ENCODE data around the gene CDC42EP1. TPM values are rescaled to one million over a fixed set of nuclear protein-coding genes. Genes with fewer than 3 reads are reported as not detected.

Gene CDC42EP1
- total and polyA plus RNA-seq, 2 donors (not counting 1 experiment from before 2014, with no cell fraction given), result 0.22 TPM; not detected in 1

DNA sequence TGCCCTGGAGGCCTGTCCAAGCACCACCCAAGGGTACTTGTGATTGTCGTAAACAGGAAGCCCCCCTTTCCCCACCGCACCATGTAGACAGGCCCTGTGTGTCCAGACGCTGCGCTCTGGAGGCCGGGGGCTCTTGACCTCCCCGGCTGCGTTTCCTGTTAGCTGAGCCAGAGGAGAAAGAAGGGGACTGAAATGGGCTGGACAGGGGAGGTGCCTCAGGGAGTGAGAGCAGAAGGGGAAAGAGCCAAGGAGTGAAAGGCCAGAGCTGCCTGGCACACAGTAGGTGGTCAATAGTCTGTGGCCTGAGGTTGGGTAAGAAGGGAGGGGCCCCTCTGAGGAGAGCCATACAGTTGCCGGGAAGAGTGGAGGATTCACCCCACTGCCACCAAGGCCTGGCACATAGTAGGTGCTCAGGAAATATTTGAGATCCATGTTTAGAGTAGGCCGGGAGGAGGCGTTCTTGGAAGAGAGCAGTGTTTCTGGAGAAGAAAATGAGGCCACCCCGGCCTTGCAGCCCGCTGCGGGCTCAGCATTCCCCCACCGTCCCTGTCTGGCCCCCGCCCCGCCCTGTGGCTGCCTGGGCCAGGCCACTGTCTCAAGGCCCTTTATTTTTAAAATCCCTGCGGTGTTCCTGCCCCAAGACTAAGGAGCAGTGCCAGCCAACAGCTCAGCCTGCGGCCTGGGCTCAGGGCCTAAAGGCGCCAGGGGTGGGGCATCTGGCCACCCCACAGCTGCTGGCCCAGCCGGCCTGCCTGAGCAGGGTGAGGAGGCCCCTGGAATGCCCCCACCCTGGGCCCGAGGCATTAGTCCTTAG lies 13.6 kb upstream of the CDC42EP1 start:
- Mint-ChIP-seq H3K27me3 (peaks cover 9% of the 10 kb centered on the region), H3K4me3 (no peak overlapping the region), H3K9me3 (ENCODE audit: insufficient read depth) (no peaks in the 10 kb centered on the region), H3K4me1 (peaks cover 10% of the 10 kb centered on the region), H3K27ac (no peak overlapping the region)
- peaks cover 0 to 25% (median 1%) of the 10 kb centered on the region in 4 experiments for H3K27me3 ChIP-seq (replicated peaks in 1 of 4; ENCODE audit: control extremely low read depth in 1 of 4, control insufficient read depth in 3 of 4, insufficient read depth in 4 of 4, low read length in 3 of 4)
- H3K4me3 ChIP-seq (ENCODE audit: control extremely low read depth in 1 of 5, extremely low read depth in 1 of 5, insufficient read depth in 1 of 5, low read depth in 2 of 5, low read length in 4 of 5), result no peak overlapping the region
- TF ChIP-seq, protein P1, sequence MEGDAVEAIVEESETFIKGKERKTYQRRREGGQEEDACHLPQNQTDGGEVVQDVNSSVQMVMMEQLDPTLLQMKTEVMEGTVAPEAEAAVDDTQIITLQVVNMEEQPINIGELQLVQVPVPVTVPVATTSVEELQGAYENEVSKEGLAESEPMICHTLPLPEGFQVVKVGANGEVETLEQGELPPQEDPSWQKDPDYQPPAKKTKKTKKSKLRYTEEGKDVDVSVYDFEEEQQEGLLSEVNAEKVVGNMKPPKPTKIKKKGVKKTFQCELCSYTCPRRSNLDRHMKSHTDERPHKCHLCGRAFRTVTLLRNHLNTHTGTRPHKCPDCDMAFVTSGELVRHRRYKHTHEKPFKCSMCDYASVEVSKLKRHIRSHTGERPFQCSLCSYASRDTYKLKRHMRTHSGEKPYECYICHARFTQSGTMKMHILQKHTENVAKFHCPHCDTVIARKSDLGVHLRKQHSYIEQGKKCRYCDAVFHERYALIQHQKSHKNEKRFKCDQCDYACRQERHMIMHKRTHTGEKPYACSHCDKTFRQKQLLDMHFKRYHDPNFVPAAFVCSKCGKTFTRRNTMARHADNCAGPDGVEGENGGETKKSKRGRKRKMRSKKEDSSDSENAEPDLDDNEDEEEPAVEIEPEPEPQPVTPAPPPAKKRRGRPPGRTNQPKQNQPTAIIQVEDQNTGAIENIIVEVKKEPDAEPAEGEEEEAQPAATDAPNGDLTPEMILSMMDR (IDR thresholded peaks at IDR 0.05), result no peak
- TF ChIP-seq EZH2 (IDR thresholded peaks at IDR 0.05; ENCODE audit: borderline replicate concordance, insufficient read depth, low read depth, low read length, poor library complexity, severe bottlenecking), result no peak
- H3K9me3 ChIP-seq (ENCODE audit: control extremely low read depth in 1 of 3, control insufficient read depth in 2 of 3, insufficient read depth in 1 of 3, low read length in 2 of 3), result no peaks in the 10 kb centered on the region
- WGBS (ENCODE audit: insufficient coverage), result 91% methylated on average over 16 of the region's 21 CpGs
- ChIA-PET CTCF (interaction anchor here (0.5 to 2.5 kb wide), 3 partner anchors 9 to 20 kb away, joined by 3 to 14 read pairs (median 9); no protein-coding TSS in a partner anchor), POLR2A (no interaction called here)
- no peak overlapping the region for H3K9ac ChIP-seq (ENCODE audit: low read length)
- intact Hi-C loops (cut with micrococcal nuclease), result no loop called here
- H4K20me1 ChIP-seq (ENCODE audit: control insufficient read depth, insufficient read depth, low read length, poor library complexity, severe bottlenecking), result no peaks in the 10 kb centered on the region
- DNase-seq, result no peak
- no peaks in the 10 kb centered on the region for H3K79me2 ChIP-seq (ENCODE audit: control insufficient read depth, insufficient read depth, low read length)
- H2AFZ ChIP-seq (ENCODE audit: insufficient read depth, low read depth, low read length, poor library complexity, severe bottlenecking), result no peak overlapping the region
- H3K4me2 ChIP-seq (replicated peaks; ENCODE audit: low read depth, low read length, poor library complexity, severe bottlenecking), result no peak overlapping the region
- no peaks in the 10 kb centered on the region for H3K36me3 ChIP-seq (replicated peaks in 1 of 2; ENCODE audit: control extremely low read depth in 1 of 2, control insufficient read depth in 1 of 2, extremely low read depth in 1 of 2, insufficient read depth in 2 of 2, low read length in 1 of 2)
- H3K27ac ChIP-seq (ENCODE audit: low read length in 2 of 2), result no peak overlapping the region
- no peak for ATAC-seq (ENCODE audit: low read depth)
- peaks cover 12 to 19% of the 10 kb centered on the region in 2 donors for H3K4me1 ChIP-seq (ENCODE audit: control insufficient read depth in 2 of 2, insufficient read depth in 2 of 2, low read length in 2 of 2)

DNA sequence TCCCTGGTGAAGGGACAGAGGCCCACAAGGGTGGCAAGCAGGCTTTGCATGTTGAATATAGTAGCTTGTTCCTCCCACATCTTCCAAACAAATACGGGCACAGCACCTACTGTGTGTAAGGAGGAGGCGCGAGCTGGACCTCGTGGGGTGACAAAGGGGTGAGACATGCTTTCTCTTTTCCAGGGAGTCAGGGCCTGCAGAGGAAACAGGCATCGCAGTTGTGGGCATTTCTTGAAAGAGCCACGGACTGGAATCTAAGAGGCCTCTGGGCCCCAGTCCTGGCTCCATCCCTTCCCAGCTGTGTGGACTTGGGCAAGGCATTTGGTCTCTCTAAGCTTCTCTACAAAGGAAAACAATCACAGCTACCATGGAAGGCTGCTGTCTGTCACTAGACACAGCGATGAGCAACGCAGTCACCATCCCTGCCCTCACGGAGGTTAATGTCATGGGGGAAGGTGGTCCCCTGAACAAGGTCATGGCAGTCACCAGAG lies 13.0 kb upstream of the CDC42EP1 start:
- DNase-seq, result no peak
- no peaks in the 10 kb centered on the region for H3K9me3 Mint-ChIP-seq (ENCODE audit: insufficient read depth)
- intact Hi-C loops (cut with micrococcal nuclease), result no loop called here

More for the DNA sequence above, 13.0 kb upstream of the CDC42EP1 start:
- POLR2A ChIA-PET, result no interaction called here
- H3K27ac ChIP-seq (ENCODE audit: low read length in 2 of 2), result no peak overlapping the region
- H3K9me3 ChIP-seq (ENCODE audit: control extremely low read depth in 1 of 3, control insufficient read depth in 2 of 3, insufficient read depth in 1 of 3, low read length in 2 of 3), result no peaks in the 10 kb centered on the region
- H4K20me1 ChIP-seq (ENCODE audit: control insufficient read depth, insufficient read depth, low read length, poor library complexity, severe bottlenecking), result no peaks in the 10 kb centered on the region
- 85% methylated on average over 6 of the region's 9 CpGs for WGBS (ENCODE audit: insufficient coverage)
- no peaks in the 10 kb centered on the region for H3K36me3 ChIP-seq (replicated peaks in 1 of 2; ENCODE audit: control extremely low read depth in 1 of 2, control insufficient read depth in 1 of 2, extremely low read depth in 1 of 2, insufficient read depth in 2 of 2, low read length in 1 of 2)
- TF ChIP-seq, protein P1 (IDR thresholded peaks at IDR 0.05), result no peak
- no peak for TF ChIP-seq EZH2 (IDR thresholded peaks at IDR 0.05; ENCODE audit: borderline replicate concordance, insufficient read depth, low read depth, low read length, poor library complexity, severe bottlenecking)
- no peak overlapping the region for H3K4me3 ChIP-seq (ENCODE audit: control extremely low read depth in 1 of 5, extremely low read depth in 1 of 5, insufficient read depth in 1 of 5, low read depth in 2 of 5, low read length in 4 of 5)
- ATAC-seq (ENCODE audit: low read depth), result no peak
- Mint-ChIP-seq H3K4me1 (peaks cover 5% of the 10 kb centered on the region), H3K27me3 (peaks cover 9% of the 10 kb centered on the region), H3K27ac (no peak overlapping the region), H3K4me3 (no peak overlapping the region)
- CTCF ChIA-PET, result interaction anchor here (1.8 to 2.5 kb wide), 2 partner anchors 14 to 20 kb away, joined by 9 to 14 read pairs; no protein-coding TSS in a partner anchor
- no peaks in the 10 kb centered on the region for H3K79me2 ChIP-seq (ENCODE audit: control insufficient read depth, insufficient read depth, low read length)
- peaks cover 9 to 13% of the 10 kb centered on the region in 2 donors for H3K4me1 ChIP-seq (ENCODE audit: control insufficient read depth in 2 of 2, insufficient read depth in 2 of 2, low read length in 2 of 2)
- H3K27me3 ChIP-seq (replicated peaks in 1 of 4; ENCODE audit: control extremely low read depth in 1 of 4, control insufficient read depth in 3 of 4, insufficient read depth in 4 of 4, low read length in 3 of 4), result peaks cover 0 to 27% (median 1%) of the 10 kb centered on the region in 4 experiments
- H3K9ac ChIP-seq (ENCODE audit: low read length), result no peak overlapping the region
- H3K4me2 ChIP-seq (replicated peaks; ENCODE audit: low read depth, low read length, poor library complexity, severe bottlenecking), result no peak overlapping the region
- no peak overlapping the region for H2AFZ ChIP-seq (ENCODE audit: insufficient read depth, low read depth, low read length, poor library complexity, severe bottlenecking)
